HG02870 (cell line): ENCODE results near the gene DBF4B.

ENCODE experiments used
- ATAC-seq: cut with Tn5 transposase; IDR thresholded peaks from one replicate; pipeline ENCODE4 v1.9.1; 2021; ENCODE audit warnings: mild to moderate bottlenecking, moderate library complexity; ENCODE audit not compliant: unreplicated experiment

DBF4B gene

DNA sequence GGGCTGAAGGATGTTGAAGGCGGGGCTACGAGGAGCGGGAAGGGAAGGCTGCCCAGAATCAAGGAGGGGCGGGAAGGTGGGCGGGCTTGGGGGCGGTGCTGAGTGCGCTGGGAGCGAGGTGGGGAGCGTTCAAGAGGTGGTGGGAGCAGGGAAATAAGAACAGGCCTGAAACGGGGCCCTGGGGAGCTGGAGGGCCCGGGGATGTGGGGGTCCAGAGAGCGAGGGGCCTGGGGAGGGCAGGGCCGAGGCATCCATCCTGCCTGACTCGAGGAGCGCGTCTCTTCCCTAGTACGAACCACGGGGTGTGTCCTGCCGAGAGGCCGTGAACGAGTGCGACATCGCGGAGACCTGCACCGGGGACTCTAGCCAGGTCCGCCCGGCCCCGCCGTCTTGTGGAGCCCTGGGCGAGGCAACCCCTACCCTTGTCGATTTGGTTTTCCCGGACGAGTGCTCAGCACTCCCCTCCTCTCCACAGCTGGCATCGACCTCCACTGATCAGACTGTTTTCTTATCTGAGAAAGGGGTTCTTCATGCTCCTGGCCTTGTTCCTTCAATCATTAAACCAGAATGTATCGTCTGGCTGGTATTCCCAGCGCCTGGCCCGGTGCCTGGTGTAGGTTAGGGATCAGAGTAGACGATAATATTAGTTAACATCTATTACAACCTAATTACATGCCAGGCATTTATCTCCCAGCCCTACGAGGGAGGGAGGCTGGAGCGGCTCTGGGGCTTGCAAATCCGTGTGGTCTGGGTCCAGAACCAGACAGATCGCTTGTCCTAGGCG, 67.6 kb downstream of the DBF4B start:
- ATAC-seq, result peak; percentile 3

DNA sequence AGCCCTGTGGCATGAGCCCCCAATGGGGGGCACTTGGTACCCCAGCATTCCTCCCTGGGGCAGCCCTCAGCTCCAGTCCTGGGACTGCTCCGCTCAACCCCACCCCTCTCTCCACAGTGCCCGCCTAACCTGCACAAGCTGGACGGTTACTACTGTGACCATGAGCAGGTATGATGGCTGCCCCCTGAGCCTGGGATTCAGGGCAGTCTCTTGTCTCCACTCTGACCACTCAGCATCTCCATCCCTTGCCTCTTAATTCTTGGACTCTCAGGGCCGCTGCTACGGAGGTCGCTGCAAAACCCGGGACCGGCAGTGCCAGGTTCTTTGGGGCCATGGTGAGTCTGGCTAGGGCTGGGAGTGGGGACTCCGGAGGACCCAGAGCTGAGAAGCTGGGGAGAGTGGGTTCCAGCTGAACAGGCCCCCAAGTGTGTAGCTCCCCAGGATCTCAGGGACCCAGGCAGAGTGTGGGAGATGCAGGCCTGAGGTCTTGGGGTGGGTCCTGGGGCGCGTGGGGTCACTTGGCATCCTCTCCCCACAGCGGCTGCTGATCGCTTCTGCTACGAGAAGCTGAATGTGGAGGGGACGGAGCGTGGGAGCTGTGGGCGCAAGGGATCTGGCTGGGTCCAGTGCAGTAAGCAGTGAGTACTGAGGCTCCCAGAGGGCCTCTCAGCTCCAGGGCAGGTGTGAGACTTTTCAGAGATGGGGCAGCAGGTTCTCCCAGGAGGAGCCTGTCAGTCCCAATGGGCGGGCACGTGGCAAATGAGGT, 68.3 kb downstream of the DBF4B start:
- no peak for ATAC-seq

DNA sequence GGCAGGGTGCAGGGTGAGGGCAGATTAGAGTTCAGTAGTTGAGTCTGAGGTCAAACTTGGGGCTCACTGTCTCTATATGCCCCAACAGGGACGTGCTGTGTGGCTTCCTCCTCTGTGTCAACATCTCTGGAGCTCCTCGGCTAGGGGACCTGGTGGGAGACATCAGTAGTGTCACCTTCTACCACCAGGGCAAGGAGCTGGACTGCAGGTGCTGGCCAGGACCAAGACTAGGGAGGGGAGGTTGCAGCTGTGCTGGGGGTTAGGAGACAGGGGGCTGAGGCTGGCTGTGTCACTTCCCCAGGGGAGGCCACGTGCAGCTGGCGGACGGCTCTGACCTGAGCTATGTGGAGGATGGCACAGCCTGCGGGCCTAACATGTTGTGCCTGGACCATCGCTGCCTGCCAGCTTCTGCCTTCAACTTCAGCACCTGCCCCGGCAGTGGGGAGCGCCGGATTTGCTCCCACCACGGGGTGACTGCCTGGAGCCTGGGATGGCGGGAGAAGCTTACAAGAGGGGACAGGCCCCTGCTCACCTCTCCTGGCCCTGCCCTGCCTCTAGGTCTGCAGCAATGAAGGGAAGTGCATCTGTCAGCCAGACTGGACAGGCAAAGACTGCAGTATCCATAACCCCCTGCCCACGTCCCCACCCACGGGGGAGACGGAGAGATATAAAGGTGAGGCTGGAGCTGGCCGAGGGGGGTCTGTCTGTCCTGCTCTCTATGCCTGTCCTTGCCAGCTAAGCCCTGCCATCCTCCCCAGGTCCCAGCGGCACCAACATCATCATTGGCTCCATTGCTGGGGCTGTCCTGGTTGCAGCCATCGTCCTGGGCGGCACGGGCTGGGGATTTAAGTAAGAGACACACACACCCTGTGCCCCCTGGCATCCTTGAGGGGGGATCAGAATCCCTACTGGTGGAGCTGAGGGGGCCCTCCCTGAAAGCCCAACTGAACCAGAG, 69.2 kb downstream of the DBF4B start:
- no peak for ATAC-seq

DNA sequence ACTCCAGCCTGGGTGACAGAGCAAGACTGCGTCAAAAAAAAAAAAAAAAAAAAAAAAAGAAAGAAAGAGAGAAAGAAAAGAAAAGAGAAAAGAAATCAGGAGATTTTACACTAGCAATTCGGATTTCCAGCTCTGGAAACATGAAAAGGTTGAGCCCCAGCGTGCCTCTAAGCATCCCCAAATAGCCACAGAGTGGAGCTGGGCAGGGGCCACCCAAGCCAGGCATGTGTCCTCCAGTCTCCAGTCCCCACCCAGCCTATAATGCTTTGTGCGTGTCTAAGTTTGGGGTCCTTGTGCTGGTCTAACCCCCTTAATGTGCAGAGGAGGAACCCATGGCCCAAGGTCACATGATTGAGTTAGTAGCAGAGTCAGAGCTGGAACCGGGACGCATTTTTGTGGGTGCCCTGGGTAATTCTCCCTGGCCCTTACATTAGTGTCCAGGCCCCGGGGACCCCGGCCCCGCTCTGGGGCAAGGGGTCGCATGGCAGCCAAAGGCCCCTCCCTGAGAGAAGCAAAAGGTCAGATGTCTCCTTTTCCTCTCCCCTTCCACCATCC, 70.3 kb downstream of the DBF4B start:
- ATAC-seq, result no peak

DNA sequence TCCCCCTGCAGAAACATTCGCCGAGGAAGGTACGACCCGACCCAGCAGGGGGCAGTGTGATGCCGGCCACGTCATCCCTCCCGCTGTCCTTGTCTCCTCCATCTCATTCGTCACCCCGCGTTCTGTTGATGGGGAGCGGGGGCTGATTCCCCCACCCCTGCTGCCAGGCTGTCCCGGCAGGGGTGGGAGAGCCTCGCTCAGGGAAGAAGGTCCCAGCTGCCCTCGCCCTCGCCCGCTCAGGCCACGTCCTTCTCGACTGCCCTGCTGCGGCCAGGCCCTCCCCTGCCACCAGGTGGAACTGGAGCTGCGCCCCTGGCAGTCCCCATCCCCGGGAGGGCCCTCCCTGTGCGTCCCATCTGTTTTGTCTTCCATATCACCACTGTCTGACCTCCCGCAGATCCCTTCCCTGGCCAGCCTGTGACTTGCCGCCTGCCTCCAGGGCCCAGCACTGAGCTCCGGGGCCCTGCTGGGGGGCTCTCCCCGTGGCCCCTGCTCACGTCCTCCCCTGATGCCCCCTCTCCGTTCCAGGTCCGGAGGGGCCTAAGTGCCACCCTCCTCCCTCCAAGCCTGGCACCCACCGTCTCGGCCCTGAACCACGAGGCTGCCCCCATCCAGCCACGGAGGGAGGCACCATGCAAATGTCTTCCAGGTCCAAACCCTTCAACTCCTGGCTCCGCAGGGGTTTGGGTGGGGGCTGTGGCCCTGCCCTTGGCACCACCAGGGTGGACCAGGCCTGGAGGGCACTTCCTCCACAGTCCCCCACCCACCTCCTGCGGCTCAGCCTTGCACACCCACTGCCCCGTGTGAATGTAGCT, 71.0 kb downstream of the DBF4B start:
- no peak for ATAC-seq

DNA sequence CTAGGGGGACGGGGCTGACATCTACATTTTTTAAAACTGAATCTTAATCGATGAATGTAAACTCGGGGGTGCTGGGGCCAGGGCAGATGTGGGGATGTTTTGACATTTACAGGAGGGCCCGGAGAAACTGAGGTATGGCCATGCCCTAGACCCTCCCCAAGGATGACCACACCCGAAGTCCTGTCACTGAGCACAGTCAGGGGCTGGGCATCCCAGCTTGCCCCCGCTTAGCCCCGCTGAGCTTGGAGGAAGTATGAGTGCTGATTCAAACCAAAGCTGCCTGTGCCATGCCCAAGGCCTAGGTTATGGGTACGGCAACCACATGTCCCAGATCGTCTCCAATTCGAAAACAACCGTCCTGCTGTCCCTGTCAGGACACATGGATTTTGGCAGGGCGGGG, 71.7 kb downstream of the DBF4B start:
- ATAC-seq, result no peak

DNA sequence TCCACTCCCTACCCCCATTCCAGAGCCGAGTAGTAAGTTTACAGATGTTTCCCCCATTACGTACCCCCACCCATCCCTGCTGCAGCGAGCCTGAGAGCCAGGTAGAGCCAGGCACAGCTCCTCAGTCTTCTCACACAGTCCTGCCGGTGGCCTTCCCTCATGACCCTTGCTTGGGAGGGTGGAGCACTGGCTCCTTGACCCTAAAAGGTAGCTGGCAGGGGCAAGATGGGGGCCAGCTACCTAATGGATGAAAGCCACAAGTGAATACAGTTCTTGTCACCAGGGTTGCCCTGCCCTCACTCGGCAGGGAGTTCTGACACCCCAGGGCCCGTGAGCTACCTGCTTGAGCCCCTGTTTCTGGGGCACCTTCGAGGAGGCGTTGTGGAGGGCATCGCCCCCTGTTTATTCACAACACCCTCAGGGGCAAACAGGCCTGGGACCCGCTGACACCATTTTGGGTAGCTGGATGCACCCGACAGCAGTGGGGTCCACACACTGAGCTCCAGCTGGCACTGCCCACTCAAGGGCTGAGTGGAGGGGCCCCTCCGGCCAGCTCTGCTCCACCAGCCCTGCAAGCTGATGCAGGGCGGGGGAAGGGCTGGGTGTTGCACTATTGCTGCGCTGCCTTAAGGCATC, 72.5 kb downstream of the DBF4B start:
- ATAC-seq, result no peak

DNA sequence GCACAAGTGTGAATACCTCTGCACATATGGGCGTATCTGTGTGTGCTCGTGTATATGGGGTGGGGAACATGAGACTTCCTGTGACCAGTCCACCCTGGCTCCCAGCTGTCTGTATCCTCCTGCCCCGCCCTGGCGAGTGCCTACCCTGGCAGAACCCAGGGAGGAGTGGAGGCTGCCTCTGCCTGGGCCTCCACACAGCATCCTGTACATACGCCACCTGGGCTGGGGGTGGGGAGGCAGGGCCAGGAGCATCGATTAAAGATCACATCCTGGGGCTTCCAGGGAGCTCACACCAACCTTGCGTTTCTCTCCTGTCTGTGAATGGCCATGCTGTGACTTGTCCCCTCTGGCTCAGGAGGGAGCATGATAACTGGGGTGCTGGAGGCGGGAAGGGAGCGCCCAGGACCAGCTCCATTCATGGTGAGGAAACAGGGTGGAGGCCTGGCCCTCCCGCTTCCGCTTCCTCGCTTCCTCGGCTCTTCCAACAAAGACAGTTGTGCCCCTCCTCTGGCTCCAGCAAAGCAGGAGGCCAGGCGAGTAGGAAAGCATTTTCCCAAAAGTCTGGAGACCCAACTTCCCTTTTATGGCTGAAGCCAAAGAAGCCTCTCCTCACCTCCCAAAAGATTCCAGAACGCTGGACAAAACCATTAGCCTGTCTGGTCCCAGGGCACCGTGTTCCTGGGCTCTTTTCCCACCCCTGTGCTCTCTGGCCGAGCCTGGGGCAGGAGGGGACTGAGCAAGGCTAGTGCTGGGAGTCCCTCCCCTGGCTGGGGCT, 73.3 kb downstream of the DBF4B start:
- no peak for ATAC-seq

DNA sequence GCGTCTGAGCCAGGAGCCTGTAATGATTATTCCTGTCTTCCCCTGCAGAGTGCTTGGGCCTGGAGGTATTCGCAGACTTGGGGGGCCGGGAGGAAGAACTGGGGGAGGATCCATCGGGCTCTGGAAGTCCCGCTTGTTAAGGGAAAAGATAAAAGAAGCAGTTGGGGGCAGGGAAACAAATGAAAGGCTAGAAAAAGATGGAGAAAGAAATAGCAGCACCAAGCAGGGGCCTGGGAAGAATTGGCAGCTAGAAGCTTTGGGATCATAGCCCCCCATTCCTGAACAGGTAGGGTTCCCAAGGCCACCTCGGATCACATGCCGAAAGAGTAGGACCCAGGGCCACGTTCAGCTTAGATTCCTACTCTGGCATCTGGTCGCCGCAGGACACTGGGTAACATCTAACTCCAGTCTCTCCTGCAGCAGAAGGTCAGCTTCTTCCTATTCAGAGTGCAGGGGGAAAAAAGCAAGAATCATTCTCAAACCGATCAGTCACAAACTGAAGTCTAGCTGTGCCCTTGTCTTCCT, 73.9 kb downstream of the DBF4B start:
- no peak for ATAC-seq

DNA sequence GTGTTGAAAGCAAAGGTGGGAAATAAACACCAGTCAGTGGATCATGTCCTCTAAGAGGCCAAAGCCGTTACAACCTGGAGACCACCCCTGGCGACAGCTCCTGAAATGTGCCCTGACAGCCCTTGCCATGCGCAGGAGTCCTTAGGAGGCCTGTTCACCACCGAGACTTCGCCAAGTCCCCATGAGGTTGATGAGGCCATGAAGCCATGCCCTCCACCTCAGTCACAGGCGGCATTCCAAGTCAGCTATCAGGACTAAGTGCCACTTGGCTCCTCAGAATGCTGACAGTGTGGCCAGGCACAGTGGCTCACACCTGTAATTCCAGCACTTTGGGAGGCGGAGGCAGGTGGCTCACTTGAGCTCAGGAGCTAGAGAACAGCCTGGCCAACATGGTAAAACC, 77.5 kb downstream of the DBF4B start:
- ATAC-seq, result no peak

DNA sequence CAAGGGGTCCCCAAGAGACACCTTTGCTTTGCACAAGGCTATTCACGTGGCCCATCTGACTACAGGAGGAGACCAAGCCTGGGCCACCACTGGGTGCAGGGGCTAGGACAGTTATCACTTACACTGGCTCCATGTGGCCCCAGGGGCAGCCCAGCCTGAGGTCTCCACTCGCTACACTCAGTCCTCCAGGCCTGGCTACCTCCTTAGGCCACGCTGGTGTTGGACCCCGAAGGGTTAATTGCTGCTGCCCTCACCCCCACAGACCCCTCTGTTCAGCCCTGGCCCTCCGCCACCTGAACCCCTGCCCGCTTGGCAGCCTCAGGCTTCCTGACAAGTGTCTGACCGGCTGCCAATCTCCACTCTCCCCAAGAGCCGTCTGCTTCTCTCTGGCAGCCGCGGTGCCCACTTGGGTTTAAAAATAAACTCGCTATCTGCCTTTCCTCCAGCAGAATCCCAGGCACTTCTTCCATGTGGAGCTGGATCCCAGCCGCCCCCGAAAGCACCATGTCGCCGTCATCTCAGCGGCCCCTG, 78.2 kb downstream of the DBF4B start:
- ATAC-seq, result no peak

DNA sequence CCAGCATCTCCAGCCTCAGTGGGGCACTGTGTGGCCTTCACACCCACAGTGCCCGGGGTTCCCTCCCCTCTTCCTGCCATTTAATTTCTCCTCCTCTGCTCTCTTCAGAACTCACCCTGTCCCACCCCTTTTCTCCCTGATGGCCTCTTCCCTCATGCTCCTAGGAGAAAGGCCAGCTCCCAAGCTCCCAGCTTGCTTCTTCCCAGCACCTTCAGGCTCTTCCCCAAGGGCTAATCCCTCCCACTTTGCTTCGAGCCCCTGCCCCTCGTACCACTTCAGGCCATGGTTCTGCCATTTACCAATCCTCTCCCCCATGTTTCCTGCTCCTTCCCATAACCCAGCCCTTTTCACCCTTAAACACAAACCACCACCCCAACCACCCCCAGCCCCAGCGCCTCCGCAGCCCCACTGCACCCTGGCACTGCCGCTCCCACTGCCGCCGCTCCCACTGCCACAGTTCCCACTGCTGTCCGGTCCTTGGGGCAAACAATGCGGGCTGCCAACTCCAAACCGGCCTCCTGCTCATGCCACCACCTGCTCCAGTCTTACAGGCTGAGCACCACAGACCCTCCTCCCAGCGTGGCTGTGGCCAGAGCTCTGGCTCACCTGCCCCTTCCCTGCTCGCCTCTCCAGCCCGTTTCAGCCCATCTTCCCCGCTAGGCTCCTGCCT, 78.9 kb downstream of the DBF4B start:
- no peak for ATAC-seq

DNA sequence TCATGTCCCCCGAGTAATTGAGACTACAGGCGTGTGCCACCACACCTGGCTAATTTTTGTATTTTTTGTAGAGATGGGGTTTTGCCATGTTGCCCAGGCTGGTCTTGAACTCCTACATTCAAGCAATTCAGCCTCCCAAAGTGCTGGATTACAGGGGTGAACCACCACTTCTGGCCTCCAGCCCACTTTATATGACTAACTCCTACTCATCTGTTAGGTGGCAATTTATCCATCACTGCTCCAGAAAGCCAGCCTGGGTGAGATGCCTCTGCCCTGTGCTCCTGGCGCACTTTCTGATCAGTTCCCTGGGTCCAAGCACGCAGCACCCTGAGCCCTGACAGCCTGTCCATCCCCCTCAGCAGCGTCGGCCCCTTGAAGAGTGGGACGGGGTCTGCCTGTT, 79.7 kb downstream of the DBF4B start:
- no peak for ATAC-seq

DNA sequence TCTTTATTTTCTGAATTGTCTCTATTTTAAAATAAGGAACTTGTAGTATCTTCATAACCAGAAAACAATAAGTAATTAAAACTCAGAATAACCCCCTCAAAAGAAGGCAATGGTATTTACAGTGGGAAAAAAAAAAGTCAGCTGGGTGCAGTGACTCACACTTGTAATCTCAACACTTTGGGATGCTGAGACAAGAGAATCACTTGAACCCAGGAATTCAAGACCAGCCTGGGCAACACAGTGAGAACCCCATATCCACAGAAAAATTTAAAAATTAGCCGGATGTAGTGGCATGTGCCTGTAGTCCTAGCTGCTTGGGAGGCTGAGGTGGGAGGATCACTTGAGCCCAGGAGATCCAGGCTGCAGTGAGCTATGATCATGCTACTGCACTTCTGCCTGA, 83.8 kb downstream of the DBF4B start:
- no peak for ATAC-seq

DNA sequence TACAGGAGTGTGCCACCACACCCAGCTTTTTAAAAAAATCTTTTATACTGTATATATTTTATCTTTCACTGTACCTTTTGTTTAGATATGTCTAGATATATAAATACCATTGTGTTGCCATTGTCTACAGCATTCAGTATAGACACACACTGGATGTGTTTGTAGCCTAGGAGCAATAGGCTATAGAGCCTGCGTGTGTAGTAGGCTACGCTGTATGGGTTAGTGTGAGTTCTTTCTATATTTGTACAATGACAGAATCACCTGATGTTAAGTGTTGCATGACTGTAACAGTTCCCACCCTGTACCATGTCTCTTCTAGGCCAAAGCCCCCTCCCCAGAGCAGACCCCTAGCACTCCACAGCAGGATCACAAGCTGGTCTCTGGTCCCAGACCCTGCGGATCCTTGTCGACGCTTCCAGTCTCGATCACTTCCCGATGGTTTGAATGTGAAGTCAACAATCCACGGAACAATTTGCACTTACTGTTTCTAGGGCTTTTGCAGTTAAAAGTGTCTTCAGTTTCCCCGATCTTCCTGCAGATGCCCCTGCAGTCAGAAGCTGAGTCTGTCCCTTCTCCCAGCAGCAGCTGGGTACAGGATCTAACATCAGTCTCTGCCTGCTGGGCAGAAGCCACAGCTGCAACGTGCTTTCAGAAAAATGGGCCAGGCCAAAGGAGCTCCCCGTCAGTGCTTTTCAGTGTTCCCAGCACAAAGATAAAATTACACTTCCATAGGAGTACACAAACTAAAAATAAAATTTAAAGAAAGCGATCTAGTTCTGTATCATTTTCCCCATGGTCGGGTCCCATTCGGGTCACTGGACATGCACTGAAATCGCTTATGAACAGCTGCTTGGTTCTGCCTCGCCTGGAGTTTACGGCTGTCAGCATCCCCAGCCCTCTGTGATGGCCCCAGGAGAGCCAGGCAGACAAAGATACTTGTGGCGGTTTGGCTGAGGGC, 85.7 kb downstream of the DBF4B start:
- no peak for ATAC-seq

DNA sequence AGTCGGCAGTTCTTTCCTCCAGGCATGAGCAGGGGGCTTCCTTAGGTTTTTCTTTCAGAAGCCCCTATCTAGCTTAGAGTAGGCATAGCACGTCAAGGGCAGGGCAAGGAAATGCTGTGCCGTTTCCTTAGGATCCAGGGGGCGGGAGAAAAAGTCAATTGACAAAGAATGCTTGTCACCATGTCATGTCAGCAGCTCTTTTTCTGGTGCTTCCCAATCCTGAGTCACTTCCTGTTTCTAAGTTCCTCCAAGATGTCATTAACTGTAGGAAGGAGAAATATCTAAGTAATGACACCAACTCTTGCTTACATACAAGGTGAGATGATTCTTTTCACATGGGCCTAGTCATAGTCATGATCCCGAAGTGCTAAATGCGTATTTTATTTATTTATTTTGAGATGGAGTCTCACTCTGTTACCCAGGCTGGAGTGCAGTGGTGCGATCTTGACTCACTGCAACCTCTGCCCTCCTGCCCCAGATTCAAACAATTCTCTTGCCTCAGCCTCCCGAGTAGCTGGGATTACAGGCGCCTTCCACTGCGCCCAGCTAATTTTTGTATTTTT, 86.5 kb downstream of the DBF4B start:
- ATAC-seq, result no peak
